Occipital lobe (tissue), 2 donors: Measurements from ENCODE around the gene CCDC39. TPM values are rescaled to one million over a fixed set of nuclear protein-coding genes. Genes with fewer than 3 reads are reported as not detected.
"Not testable (repeated sequence)": the region's sequence is repeated elsewhere in the genome, so short reads cannot be mapped to it uniquely, and the experiment has no call there.

ENCODE experiments used
- DNase-seq: peaks from one replicate; lab custom pipeline; 2025; lab: John Stamatoyannopoulos, UW
- total RNA-seq: library from RNA; depleted of rRNA; stranded (reverse); fragments of >200 nt; gene quantifications from one replicate; pipeline ENCODE4 v1.2.3, GENCODE V29; 2014

The CCDC39 gene
- total RNA-seq, 1 donor from 2014 or later, result 0.62 TPM

- DNase-seq, result no peak
These were observed 54.6 kb downstream of the CCDC39 start for GRCh38 chr3:180624714-180625113.

GRCh38 chr3:180619723-180620122, 59.6 kb downstream of the CCDC39 start:
- DNase-seq, result no peak

DNA sequence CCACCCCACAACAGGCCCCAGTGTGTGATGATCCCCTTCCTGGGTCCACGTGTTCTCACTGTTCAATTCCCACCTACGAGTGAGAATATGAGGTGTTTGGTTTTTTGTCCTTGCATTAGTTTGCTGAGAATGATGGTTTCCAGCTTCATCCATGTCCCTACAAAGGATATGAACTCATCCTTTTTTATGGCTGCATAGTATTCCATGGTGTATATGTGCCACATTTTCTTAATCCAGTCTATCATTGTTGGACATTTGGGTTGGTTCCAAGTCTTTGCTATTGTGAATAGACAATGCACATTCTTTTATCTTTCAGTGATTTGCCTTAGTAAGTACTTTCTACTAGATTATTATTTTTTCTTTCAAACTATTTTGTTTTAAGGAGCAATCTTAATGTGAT, 60.7 kb downstream of the CCDC39 start:
- DNase-seq, result not testable (repeated sequence)

GRCh38 chr3:180617049-180617448, 62.2 kb downstream of the CCDC39 start:
- DNase-seq, result no peak

DNA sequence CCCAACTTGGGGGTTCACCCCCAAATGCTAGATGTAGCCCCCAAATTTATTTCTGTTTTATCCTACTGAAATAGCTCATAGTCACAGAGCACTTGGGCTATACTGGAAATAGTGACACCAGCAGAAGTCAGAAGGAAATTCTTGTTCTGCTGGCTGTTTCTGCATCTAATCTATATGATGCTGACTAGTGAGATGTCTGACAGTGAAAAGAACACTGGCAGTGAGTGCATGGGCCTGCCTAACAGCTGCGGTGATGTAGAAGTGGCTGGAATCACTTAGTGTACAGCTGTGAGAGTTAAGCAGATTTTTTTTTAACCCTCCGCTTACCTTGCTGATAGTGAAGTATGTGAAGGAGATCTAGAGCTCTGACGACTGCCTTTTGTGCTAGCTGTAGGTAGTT, 63.3 kb downstream of the CCDC39 start:
- no peak for DNase-seq

DNA sequence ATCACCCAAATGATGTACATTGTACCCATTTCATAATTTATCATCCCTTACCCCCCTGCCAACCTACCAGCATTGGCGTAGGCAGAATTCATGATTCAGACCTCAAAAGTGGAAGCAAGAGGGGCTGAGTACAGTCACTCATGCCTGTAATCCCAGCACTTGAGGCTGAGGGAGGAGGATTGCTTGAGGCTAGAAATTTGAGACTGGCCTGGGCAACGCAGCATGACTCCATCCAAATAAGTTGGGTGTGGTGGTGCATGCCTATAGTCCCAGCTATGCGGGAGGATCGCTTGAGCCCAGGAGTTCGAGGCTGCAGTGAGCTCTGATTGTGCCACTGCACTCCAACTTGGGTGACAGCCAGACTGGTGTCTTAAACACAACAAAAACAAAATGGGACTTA, 66.9 kb downstream of the CCDC39 start:
- no peak for DNase-seq

GRCh38 chr3:180611006-180611405, 68.3 kb downstream of the CCDC39 start:
- no peak for DNase-seq

DNA sequence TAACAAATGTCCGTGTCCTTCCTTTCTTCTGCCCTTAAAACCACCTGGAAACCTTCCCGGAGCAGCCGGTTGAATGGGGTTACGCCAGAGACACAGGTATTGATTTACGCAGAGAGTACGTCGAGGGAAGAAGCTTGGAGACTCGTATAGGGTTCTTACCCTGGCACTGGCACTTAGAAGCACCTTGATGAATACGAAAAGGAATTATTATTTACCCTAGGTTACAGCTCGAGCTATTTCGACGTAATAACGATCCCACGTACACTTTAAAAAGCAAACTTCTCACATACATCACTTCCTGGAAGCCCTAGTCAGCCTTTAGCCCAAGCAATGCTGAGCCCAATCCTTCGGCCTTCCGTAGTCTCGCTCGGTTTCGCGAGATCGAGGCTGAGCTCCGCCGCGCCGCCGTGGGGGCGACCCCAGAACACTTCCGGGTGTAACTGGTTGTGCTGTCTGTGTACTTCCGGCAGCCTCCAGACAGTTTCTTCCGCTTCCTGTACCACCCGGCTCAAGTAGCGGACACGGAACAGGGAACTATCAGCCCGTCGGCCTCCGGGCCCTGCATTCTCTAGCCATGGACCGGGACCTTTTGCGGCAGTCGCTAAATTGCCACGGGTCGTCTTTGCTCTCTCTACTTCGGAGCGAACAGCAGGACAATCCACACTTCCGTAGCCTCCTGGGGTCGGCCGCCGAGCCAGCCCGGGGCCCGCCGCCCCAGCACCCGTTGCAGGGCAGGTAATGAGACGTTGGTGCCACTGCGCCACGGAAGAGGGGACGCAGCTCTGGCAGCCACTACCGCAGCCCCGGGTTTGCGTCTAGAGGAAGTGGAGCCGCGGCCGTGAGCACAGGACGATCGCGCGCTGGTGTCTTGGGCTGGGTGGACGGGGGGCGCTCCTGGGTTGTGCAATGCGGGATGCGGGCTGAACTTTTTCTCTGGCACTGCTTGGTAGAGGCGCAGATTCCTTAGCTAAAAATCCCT, 77.3 kb downstream of the CCDC39 start, which contains the start of gene TTC14:
TTC14 (plus strand) TSS at position 476 of the 979 bp plus-strand sequence; CDS start at position 575, 99 bp downstream.
- DNase-seq, result peak; percentile 88

DNA sequence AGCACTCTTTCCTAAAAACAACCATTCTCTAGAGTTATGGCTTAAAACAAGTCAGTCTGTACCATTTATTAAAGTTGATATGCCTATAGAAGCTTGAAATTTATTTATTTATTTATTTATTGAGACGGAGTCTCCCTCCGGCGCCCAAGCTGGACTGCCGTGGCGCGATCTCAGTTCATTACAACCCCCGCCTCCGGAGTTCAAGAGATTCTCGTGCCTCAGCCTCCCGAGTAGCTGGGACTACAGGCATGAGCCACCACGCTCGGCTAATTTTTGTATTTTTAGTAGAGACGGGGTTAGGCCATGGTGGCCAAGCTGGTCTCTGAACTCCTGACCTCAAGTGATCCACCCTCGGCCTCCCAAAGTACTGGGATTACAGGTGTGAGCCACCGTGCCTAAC, 78.8 kb downstream of the CCDC39 start:
- DNase-seq, result no peak

DNA sequence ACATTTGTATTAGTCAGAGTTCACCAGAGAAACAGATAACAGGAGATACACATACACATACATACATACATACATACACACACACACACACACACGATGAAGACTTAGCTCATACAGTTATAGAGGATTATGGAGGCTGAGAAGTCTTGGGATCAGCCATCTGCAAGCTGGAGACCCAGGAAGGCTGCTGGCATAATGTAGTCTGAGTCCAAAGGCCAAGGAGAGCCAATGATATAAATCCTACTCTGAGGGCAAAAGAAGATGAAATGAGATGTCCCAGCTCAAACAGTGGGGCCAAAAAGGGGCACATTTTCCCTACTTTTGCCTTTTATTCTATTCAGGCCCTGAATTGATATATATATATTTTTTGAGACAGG, 83.7 kb downstream of the CCDC39 start:
- DNase-seq, result no peak

DNA sequence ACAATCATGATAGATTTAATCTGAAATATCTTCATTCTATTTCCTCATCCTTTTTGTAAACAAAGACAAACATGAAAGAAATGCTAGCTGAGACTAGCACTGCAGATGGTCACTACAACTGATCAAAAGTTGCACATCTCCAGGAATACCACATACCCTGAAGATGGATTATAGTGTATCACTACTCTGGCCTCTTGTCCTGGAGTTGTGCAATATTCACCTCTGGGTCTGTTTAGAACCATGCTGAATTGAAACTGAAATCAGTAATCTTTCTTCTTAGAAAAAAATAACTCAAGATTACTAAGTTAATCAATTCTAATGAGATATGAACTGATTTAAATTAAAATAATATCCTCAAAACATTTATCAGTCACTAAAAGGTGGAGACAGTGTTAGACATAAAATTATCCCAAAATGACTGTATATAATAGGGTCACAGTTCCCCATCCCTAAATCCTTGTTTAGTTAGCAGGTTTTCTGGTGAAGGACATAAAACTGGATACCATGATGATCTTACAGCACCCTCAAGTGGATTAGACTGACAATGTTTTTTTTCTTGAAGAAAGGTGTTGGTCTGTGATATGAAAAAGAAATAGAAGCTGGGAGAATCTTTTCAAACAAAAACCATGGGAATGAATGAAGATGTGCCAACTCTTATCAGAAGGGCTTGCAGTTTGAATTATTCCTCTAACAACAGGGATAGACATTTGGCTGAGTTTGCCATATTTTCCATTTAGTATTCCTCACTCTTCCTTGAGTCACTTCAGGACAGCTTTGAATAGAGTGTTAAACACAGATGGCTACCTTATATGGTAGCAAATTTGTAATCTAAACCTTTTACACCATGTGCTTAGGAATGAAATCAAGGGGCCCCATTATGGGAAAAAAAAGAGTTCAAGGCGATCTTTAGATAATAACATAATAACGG, 84.4 kb downstream of the CCDC39 start:
- DNase-seq, result no peak

DNA sequence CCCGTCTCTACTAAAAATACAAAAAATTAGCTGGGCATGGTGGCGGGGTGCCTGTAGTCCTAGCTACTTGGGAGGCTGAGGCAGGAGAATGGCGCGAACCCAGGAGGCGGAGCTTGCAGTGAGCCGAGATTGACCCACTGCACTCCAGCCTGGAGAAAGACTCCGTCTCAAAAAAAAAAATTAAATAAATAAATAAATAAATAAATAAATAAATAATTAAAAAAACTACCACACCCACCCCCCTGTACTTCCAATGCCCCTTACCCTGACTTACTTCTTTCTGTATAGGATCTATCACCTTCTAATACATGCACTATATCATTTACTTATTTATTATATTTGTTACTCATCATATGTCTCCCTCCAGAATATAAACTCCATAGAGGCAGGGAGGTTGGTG, 85.7 kb downstream of the CCDC39 start:
- DNase-seq, result not testable (repeated sequence)

GRCh38 chr3:180590396-180590795, 88.9 kb downstream of the CCDC39 start:
- no peak for DNase-seq

DNA sequence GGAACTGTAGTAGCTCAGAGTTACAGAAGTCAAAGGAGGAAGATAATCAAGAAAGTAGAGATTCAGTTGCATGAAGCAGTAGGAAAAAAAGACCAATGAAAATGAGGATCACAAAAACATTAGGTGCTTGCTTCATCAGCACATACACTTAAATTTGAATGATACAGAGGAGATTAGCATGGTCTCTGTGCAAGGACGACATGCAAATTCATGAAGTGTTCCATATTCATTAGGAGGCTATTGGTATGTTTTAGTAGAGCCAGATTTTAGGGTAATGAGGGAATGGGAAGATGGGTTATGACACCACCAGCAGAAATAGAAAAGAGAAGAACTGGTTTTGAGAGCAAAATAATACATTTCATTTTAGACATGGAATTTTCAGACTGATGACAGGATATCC, 98.4 kb downstream of the CCDC39 start:
- DNase-seq, result no peak

DNA sequence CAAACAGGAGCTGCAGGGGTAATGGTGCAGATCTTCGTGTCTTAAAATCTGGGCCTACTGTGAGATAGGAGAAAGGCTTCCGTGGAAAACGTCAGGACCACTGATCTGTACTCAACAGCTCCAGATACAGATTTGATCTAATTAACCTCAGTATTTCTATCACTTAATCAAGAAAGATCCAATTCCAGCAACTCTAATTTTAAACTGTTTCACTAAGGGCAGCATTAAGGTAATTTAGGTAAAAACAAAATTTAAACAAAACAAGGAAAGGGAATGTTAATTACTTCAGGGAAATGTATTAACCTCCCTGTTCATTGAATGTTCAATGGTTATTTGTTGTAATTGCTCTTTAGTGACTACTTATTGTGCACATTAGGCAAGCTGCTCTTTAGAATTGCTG, 103.7 kb downstream of the CCDC39 start:
- DNase-seq, result no peak

GRCh38 chr3:180571831-180572598, 107.3 kb downstream of the CCDC39 start:
- no peak for DNase-seq

- no peak for DNase-seq
These were observed 109.1 kb downstream of the CCDC39 start for GRCh38 chr3:180570238-180570637.

GRCh38 chr3:180564676-180565075, 114.6 kb downstream of the CCDC39 start:
- DNase-seq, result no peak
